ENCODE results near the gene SH2B3. TPM values are rescaled to one million over a fixed set of nuclear protein-coding genes. Genes with fewer than 3 reads are reported as not detected.
"Not testable (repeated sequence)": the region's sequence is repeated elsewhere in the genome, so short reads cannot be mapped to it uniquely, and the experiment has no call there.

The SH2B3 gene
- total RNA-seq, 1 experiment from 2014 or later = 40.6 TPM

DNA sequence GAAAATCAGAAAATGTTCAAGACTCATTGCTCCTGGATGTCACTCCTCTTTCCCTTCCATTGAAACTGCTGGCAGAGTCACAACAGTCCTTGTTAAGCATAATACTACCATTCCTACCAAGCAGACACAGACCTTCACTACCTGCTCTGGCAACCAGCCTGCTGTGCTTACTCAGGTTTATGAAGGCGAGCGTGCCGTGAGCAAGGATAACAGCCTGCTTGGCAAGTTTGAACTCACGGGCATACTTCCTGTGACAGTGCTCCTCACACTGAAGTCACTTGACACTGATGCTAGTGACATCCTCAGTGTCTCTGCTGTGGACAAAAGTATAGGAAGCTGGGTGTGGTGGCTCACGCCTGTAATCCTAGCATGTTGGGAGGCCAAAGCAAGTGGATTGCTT lies 21.1 kb upstream of the SH2B3 start:
- no peak for DNase-seq (ENCODE audit: extremely low read depth, low read depth)

DNA sequence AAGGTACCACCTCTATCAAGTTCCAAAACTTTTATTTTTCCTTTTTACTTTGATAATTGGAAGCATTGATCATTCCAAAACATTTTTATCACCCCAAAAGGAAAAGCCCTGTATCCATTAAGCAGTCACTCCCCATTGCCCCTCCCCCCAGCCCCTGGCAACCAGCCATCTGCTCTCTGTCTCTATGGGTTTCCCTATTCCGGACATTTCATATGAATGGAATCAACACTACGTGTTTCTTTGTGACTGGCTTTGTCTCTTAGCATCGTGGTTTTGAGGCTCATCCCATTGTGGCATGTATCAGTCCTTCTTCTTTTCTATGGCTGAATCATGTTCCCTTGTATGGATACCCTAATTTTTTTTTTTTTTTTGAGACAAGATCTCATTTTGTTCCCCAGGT lies 18.8 kb upstream of the SH2B3 start:
- DNase-seq (ENCODE audit: extremely low read depth, low read depth) = no peak

DNA sequence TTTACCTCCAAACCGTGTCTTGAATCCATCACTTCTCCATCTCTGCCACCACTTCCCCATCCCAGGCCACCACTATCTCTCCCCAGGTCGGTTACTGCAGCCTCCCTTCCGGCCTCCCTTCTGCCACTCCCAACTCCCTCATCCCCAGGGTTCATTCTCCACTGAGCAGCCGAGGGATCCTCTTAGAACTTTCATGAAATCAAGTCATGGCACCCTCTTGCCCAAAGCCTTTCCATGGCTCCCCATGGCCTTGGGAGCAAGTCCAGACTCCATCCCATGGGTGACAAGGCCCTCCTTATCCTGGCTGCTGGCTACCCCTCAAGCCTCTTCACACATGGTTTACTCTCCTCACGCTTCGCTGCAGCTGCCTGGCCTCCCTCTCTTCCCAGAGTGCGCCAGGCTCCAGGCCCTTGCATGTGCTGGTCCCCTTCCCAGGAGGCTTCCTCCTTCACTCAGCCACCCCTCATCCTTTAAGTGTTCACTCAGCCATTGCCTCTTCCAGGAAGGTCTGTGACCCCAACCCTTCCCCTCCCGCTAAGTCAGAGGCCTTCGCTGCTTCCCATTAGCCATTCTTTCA lies 17.9 kb upstream of the SH2B3 start:
- DNase-seq (ENCODE audit: extremely low read depth, low read depth) = no peak

DNA sequence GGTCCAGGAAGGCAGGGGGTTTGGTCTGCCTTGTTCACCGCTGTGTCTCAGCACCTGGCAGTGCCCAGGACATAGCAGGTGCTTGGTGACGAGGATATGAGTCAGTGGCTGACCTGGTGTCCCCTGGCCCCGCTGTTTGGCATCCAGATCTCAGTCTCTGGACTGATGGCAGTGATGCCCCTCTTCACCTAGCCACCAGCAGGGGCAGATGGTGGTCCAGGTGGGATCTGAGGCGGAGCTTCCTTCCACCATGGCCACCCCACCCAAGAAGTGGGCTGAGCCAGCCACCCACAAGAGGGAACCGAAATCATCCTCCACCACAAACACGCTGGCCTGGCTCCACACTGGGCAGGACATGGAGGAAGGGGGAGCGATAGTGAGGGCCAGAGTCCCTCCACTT lies 16.1 kb upstream of the SH2B3 start:
- DNase-seq (ENCODE audit: extremely low read depth, low read depth) = no peak

DNA sequence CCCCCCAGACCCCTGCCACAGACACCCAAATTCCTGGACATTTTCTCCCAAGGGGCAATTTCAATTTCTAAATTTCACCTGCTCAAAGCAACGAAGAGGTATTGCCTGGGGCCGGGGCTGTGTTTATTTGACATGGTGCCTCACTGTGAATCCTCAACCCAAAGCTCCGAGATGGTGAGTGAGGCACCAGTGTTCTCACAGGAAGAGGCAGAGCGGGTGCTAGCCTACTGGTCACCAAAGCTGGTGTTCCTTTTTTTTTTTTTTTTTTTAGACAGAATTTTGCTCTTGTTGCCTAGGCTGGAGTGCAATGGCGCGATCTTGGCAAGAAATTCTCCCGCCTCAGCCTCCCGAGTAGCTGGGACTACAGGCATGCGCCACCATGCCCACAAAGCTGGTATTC lies 14.8 kb upstream of the SH2B3 start:
- DNase-seq (ENCODE audit: extremely low read depth, low read depth) = no peak

DNA sequence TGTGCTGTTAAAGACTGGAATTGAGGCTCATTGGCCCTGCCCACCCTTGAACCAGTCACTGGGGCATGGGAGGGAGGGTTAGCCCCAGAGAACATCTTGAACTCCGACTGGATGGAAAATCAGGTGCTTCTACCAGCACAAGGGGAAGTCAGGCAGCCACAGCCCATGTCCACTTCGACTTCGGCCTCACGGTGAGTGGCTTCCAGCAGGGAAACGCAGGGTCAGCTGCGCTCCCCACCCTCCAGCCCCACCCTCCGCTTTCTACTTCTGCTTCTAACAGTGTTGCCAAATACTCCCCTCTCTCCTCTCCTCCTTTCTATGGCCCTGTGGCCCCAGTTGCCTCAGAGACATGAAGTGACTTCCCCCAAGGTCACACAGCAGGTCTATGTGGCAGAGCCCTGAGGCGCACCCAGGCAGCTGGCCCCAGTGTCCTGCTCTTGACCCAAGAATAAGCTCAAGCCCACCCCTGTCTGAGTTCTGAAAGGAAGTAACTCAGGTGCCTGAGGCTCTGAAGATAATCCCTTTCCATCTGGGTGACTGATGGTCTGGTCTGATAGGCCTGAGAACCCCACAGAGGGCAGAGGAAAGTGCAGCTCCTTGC lies 11.9 kb upstream of the SH2B3 start:
- no peak for DNase-seq (ENCODE audit: extremely low read depth, low read depth)

DNA sequence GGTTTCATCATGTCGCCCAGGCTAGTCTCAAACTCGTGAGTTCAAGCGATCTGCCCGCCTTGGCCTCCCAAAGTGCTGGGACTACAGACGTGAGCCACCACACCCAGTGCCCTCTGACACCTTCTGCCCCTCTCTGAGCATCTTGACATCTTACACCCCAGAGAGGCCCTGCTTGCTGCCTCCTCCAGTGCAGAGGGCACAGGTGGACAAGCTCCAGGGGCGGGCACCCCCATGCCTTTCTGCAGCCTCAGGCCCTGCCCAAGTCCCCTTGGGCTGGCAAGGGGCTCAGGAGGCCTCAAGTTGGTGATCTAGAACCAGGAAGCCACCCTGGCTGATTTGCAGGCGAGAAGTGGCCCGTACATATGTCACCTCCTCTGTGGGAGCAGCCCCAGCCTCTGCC lies 11.2 kb upstream of the SH2B3 start:
- no peak for DNase-seq (ENCODE audit: extremely low read depth, low read depth)

DNA sequence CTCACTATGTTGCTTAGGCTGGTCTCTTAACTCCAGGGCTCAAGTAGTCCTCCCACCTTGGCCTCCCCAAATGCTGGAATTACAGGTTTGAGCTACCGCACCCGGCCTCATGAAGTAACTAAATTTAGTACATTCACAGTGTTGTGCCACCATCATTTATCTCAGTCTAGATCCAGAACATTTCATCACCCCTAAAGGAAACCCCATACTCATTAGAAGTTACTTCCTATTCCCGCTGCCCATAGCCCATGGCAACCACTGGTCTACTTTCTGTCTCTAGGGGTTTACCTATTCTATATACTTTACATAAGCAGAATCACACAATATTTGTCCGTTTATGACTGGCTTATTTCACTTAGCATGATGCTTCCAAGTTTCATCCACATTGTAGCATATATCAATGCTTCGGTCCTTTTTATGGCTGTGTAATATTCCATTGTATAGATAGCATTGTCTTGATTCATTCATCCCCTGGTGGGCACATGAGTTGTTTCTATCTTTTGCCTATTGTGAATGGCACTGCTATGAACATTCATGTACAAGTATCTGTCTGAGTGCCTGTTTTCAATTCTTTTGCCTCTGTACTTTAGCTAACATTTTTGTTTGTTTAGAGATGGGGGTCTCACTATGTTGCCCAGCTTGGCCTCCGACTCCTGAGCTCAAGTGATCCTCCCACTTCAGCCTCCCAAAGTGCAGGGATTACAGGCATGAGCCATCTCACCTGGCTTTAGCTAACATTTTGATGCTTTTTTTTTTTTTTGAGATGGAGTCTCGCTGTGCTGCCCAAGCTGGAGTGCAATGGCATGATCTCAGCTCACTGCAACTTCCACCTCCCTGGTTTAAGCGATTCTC lies 10.2 kb upstream of the SH2B3 start:
- no peak for DNase-seq (ENCODE audit: extremely low read depth, low read depth)

DNA sequence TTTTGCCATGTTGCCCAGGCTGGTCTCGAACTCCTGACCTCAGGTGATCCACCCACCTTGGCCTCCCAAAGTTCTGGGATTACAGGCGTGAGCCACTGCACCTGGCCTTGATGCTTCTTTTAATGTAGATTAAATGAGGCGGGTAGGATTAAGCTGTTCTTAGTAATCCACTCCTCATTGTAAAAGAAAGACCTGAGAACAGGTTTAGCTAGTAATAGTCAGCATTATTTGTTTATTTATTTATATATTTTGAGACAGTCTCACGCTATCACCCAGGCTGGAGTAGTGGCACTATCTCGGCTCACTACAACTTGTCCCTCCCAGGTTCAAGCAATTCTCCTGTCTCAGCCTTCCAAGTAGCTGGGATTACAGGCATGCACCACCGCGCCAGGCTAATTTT lies 9.5 kb upstream of the SH2B3 start:
- not testable (repeated sequence) for DNase-seq (ENCODE audit: extremely low read depth, low read depth)

GRCh38 chr12:111396726-111397445 lies 8.8 kb upstream of the SH2B3 start:
- DNase-seq (ENCODE audit: extremely low read depth, low read depth) = peak; percentile 76

DNA sequence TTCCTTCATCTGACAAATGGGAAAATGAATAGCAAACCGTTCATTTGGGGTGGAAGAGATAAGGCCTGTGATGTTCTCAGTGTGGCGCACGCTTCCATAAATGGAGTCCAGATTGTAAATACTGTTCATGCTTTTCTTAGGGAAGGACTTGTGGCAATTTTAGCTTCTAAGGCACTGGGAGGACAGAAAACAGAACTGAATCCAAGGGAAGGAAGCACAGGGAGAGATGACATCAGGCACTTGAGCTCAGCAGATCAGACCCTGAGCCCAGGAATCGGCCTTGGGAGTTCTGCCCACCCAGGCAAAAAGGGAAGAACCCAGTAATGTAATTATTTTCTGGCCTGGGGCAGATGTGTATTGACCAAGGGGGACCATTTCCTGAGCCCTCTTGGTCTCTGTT lies 7.2 kb upstream of the SH2B3 start:
- no peak for DNase-seq (ENCODE audit: extremely low read depth, low read depth)

DNA sequence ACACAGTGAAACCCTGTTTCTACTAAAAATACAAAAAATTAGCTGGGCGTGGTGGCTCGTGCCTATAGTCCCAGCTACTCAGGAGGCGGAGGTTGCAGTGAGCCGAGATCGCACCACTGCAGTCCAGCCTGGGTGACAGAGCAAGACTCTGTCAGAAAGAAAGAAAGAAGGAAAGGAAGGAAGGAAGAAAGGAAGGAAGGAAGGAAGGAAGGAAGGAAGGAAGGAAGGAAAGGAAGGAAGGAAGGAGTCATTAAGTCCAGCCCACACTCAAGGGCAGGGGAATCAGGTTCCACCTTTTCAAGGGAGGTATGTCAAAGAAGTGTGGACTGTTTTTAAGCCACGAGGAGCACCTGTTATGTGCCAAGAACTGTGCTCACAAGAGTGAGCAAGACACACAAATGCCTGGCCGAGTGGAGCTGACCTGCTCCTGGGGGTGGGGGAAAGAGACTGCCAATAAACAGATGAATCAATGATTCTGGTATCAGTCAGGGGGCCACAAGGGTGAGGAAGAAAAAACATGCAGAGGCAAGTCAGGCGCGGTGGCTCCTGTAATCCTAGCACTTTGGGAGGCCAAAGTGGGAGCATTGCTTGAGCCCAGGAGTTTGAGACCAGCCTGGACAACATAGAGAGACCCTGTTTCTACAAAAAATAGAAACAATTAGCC lies 5.8 kb upstream of the SH2B3 start:
- not testable (repeated sequence) for DNase-seq (ENCODE audit: extremely low read depth, low read depth)

GRCh38 chr12:111401167-111401605 lies 4.5 kb upstream of the SH2B3 start:
- no peak for DNase-seq (ENCODE audit: extremely low read depth, low read depth)

GRCh38 chr12:111402490-111402824 lies 3.3 kb upstream of the SH2B3 start:
- not testable (repeated sequence) for DNase-seq (ENCODE audit: extremely low read depth, low read depth)

DNA sequence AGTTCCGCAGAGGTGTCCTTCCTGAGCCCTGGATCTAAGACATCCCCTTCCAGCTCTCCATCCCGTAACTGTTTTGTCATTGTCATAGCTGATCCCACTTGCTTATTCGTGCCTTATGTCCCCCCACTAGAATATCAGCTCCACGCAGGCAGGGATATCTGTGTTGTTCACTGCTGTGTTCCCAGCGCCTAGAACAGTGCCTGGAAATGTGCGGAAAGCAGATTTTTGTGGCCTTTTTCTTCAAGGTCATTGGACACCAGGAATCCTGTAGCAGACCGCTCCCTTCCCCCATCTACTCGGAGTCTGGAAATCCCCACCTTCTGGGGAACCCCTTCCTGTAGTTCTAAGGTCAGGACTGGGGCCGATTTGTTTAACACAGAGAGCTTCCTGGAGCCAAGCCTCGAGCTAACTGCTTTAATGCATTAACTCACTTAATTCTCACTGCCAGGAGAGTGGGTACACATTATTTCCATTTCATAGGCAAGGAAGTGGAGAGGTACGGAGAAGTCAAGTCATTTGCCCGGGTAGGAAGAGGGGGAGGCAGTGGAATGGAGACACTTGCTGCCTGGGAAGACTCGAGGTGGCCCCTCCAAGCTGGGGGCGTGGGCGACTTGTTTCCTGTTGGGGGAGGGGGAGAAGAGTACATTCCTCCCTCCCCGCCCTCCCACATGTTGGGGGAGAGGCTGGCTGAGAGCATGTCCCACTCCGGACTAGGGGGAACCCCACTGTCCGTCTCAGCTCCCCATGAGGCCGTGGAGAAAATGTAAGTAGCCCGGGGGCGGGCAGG lies 1.2 kb upstream of the SH2B3 start:
- DNase-seq (ENCODE audit: extremely low read depth, low read depth) = no peak

GRCh38 chr12:111405149-111405858 lies 419 bp upstream of the SH2B3 start:
- DNase-seq (ENCODE audit: extremely low read depth, low read depth) = peak; percentile 94

GRCh38 chr12:111406474-111407376 lies 1.0 kb downstream of the SH2B3 start:
- DNase-seq (ENCODE audit: extremely low read depth, low read depth) = no peak

DNA sequence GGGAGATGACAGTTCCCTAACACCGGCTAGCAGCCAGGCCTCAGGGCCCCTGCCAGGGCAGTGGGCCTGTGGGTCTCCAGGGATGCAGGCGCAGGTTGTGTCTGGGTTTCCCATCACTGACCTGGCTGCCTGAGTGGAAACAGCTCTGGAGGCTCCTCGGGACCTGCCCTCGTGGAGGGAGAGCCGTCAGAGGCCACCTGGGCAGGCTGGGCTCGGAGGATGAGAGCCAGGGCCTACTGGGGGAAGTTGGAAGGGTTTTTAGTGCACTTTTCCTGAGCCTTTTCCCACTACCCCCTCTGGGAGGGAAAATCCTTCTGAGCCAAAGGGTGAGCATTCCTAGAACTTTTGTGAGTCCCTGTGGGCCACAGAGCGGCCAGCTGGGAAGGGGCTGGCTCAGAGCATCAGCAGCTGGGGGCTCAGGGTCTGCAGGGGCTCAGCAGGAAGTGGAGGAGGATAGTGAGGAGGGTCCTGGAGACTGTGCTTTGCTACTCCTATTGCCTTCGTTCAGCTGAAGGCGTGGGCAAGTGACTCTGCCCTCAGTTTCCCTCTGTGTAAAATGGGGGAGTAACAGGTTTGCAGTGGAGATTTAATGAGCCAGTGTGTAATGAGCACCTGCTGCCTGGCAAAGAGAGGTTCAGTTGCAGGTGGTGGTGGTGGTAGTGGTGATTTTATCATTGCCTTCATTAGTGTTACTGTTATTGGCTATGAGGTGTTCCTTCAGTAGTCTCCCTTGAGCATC lies 1.8 kb downstream of the SH2B3 start:
- no peak for DNase-seq (ENCODE audit: extremely low read depth, low read depth)
